Measurements from ENCODE around the gene ZDHHC4. TPM values are rescaled to one million over a fixed set of nuclear protein-coding genes. Genes with fewer than 3 reads are reported as not detected.

Gene ZDHHC4
- polyA plus RNA-seq, 2 of the 4 experiments (the other 2 are of a cell fraction) = 42.8 to 118 TPM

- TF ChIP-seq FOXS1 (CRISPR knock-in tag; IDR thresholded peaks at IDR 0.05) = no peak
- no peak for TF ChIP-seq KDM5A (IDR thresholded peaks at IDR 0.05)
- no peak for TF ChIP-seq CEBPB (IDR thresholded peaks at IDR 0.05)
- no peak for TF ChIP-seq NR3C1 (IDR thresholded peaks at IDR 0.05)
- no peak for TF ChIP-seq TFCP2L1 (CRISPR knock-in tag; IDR thresholded peaks at IDR 0.05)
Measured at GRCh38 chr7:6623589-6624245, 46.5 kb downstream of the ZDHHC4 start (continued).

- TF ChIP-seq HOXA7 (CRISPR knock-in tag; IDR thresholded peaks at IDR 0.05) (no peak), HOXB13 (CRISPR knock-in tag; IDR thresholded peaks at IDR 0.05; ENCODE audit: low read depth) (no peak), ZSCAN20 (CRISPR knock-in tag; IDR thresholded peaks at IDR 0.05) (no peak), NPAS2 (CRISPR knock-in tag; IDR thresholded peaks at IDR 0.05; ENCODE audit: borderline replicate concordance) (no peak), E2F6 (IDR thresholded peaks at IDR 0.05; ENCODE audit: borderline replicate concordance, low read depth) (no peak), JUN (IDR thresholded peaks at IDR 0.05) (no peak), NFE2L2 (conservative IDR thresholded peaks at IDR 0.05; ENCODE audit: low read length) (no peak), KDM1A (IDR thresholded peaks at IDR 0.05; ENCODE audit: low read depth) (no peak)
- TF ChIP-seq, protein P1, sequence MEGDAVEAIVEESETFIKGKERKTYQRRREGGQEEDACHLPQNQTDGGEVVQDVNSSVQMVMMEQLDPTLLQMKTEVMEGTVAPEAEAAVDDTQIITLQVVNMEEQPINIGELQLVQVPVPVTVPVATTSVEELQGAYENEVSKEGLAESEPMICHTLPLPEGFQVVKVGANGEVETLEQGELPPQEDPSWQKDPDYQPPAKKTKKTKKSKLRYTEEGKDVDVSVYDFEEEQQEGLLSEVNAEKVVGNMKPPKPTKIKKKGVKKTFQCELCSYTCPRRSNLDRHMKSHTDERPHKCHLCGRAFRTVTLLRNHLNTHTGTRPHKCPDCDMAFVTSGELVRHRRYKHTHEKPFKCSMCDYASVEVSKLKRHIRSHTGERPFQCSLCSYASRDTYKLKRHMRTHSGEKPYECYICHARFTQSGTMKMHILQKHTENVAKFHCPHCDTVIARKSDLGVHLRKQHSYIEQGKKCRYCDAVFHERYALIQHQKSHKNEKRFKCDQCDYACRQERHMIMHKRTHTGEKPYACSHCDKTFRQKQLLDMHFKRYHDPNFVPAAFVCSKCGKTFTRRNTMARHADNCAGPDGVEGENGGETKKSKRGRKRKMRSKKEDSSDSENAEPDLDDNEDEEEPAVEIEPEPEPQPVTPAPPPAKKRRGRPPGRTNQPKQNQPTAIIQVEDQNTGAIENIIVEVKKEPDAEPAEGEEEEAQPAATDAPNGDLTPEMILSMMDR (IDR thresholded peaks at IDR 0.05) = no peak
- TF ChIP-seq, protein P2, sequence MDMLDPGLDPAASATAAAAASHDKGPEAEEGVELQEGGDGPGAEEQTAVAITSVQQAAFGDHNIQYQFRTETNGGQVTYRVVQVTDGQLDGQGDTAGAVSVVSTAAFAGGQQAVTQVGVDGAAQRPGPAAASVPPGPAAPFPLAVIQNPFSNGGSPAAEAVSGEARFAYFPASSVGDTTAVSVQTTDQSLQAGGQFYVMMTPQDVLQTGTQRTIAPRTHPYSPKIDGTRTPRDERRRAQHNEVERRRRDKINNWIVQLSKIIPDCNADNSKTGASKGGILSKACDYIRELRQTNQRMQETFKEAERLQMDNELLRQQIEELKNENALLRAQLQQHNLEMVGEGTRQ (IDR thresholded peaks at IDR 0.05) = no peak
- TF ChIP-seq, protein P3, sequence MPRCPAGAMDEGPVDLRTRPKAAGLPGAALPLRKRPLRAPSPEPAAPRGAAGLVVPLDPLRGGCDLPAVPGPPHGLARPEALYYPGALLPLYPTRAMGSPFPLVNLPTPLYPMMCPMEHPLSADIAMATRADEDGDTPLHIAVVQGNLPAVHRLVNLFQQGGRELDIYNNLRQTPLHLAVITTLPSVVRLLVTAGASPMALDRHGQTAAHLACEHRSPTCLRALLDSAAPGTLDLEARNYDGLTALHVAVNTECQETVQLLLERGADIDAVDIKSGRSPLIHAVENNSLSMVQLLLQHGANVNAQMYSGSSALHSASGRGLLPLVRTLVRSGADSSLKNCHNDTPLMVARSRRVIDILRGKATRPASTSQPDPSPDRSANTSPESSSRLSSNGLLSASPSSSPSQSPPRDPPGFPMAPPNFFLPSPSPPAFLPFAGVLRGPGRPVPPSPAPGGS (IDR thresholded peaks at IDR 0.05) = no peak
- no peak for DNase-seq (ENCODE audit: low read depth in 1 of 2, low spot score in 1 of 2)
- Histone ChIP-seq H3K4me2 (no peak overlapping the region), H3K4me3 (no peak overlapping the region), H3K9me3 (no peaks in the 10 kb centered on the region), H3K27ac (no peak overlapping the region), H3K4me1 (no peaks in the 10 kb centered on the region)
- CTCF ChIA-PET = interaction anchor here (1.0 kb wide), 1 partner anchor 35 kb away, joined by 3 read pairs; no protein-coding TSS in a partner anchor
- POLR2A ChIA-PET = no interaction called here
- WGBS (ENCODE audit: missing lambda C conversion rate) = 59% methylated on average over 3 of the region's 3 CpGs
- no peak for FAIRE-seq
- no peak for ATAC-seq
Measured at GRCh38 chr7:6624246-6624611, 47.0 kb downstream of the ZDHHC4 start.

- CTCF ChIA-PET = no interaction called here
- TF ChIP-seq SMC3 (IDR thresholded peaks at IDR 0.05) = no peak
- no peak for TF ChIP-seq HEYL (CRISPR knock-in tag; IDR thresholded peaks at IDR 0.05)
- TF ChIP-seq RCOR1 (IDR thresholded peaks at IDR 0.05; ENCODE audit: low read depth, low read length) = no peak
- TF ChIP-seq FOXS1 (CRISPR knock-in tag; IDR thresholded peaks at IDR 0.05) = no peak
- no peak for TF ChIP-seq ZSCAN20 (CRISPR knock-in tag; IDR thresholded peaks at IDR 0.05)
- no peak for TF ChIP-seq CHD4 (IDR thresholded peaks at IDR 0.05; ENCODE audit: borderline replicate concordance)
- no peak for TF ChIP-seq MAX (IDR thresholded peaks at IDR 0.05)
- DNase-seq (ENCODE audit: low read depth in 1 of 2, low spot score in 1 of 2) = no peak
- ATAC-seq = no peak
- Histone ChIP-seq H3K4me2 (no peak overlapping the region), H3K27ac (no peak overlapping the region), H3K4me3 (no peak overlapping the region), H3K9me3 (no peaks in the 10 kb centered on the region), H3K4me1 (no peaks in the 10 kb centered on the region)
- WGBS (ENCODE audit: missing lambda C conversion rate) = 92% methylated on average over 6 of the region's 6 CpGs
- POLR2A ChIA-PET = no interaction called here
- FAIRE-seq = no peak
Measured at GRCh38 chr7:6628045-6628444, 50.8 kb downstream of the ZDHHC4 start.

Data from A549 (cell line).